Measurements from ENCODE around the gene RPS21. TPM values are rescaled to one million over a fixed set of nuclear protein-coding genes. Genes with fewer than 3 reads are reported as not detected.

Gene RPS21
- total and polyA plus RNA-seq, 11 donors = 434 to 3,051 (median 712) TPM

DNA sequence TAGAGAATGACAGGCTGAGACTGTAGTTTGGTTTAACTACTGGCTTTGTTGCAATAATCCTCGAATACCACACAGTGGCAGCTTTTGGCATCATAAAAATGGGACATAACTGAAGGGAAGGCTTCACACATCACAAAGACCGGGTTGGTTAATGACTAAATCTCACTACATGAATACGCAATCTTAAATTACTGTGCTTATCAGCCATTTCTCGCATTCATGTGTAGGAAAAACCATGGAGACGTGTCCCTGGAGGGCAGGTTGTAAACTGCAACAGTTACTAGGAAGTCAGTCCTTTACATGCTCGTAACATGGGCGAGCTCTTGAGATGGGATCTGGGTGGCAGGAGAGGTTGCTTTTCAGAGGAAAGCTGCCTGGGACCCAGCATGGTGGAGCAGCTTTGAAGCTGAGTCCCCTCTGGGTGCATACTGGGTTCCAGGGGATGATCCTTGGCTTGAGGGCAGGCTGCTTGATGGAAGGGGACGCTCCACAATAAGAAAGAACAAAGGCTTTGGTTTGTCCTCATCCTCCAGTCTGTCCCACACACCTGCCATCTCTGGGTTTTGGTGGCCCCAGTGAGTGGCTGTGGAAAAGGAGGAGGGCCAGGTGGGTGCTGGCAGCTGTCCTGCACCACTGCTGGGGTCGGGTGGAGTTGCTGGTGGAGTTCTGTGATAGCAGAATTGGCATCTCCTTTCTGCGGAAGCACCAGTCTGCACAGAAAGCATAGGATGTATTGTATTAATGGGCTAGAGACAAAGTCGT lies 2.1 kb downstream of the RPS21 start:
- Histone ChIP-seq H3K9me3 (no peaks in the 10 kb centered on the region), H3K4me1 (peaks cover 6 to 28% (median 21%) of the 10 kb centered on the region in 12 donors), H3K27me3 (no peaks in the 10 kb centered on the region), H3K36me3 (peaks cover 0 to 52% (median 44%) of the 10 kb centered on the region in 9 donors), H3K4me3 (no peak overlapping the region), H3K27ac (no peak overlapping the region)
- no peak for ATAC-seq
- intact Hi-C loops (cut with DNase I) = loop anchor here in 8 of 10 donors (5.0 to 10.0 kb wide), 8 partner anchors 42 to 374 kb away; partner anchors contain the start of genes MTG2 (in 2 of the 8), PSMA7 (in 2 of the 8) and SS18L1 (in 2 of the 8)
- WGBS, 4 donors = 83 to 86% (median 85%) methylated on average over 11 of the region's 11 CpGs
- no peak for DNase-seq
- TF ChIP-seq, protein P1, sequence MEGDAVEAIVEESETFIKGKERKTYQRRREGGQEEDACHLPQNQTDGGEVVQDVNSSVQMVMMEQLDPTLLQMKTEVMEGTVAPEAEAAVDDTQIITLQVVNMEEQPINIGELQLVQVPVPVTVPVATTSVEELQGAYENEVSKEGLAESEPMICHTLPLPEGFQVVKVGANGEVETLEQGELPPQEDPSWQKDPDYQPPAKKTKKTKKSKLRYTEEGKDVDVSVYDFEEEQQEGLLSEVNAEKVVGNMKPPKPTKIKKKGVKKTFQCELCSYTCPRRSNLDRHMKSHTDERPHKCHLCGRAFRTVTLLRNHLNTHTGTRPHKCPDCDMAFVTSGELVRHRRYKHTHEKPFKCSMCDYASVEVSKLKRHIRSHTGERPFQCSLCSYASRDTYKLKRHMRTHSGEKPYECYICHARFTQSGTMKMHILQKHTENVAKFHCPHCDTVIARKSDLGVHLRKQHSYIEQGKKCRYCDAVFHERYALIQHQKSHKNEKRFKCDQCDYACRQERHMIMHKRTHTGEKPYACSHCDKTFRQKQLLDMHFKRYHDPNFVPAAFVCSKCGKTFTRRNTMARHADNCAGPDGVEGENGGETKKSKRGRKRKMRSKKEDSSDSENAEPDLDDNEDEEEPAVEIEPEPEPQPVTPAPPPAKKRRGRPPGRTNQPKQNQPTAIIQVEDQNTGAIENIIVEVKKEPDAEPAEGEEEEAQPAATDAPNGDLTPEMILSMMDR (IDR thresholded peaks at IDR 0.05) = no peak
- TF ChIP-seq POLR2A (IDR thresholded peaks at IDR 0.05) = no peak

DNA sequence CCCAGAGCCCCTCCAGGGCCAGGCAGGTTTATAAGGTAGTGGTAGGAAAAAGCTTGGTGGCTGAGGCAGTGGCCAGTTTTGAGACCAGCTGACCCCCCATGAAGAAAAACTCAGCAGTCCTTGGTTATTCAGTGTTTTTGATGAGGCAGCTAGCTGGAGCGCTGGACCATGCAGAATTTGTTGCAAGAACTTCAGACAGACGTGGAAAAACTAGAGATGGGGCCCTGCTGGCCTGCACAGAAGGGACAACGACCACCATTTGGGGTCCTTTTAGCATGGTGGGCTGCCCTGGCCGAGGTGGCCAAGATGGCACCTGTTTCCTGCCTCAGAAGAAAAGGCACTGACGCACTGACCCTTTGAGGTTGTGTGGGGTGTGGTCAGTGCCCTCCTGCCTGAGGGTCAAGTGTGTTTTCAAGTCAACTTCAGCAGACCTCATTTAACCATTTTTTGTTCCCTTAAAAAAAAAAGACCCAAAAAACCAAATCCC lies 2.7 kb downstream of the RPS21 start:
- Histone ChIP-seq H3K4me1 (peaks cover 6 to 28% (median 21%) of the 10 kb centered on the region in 12 donors), H3K9me3 (no peaks in the 10 kb centered on the region), H3K27ac (no peak overlapping the region), H3K27me3 (no peaks in the 10 kb centered on the region), H3K4me3 (no peak overlapping the region), H3K36me3 (peaks cover 0 to 58% (median 46%) of the 10 kb centered on the region in 9 donors)
- WGBS, 4 donors = 78 to 88% (median 81%) methylated on average over 5 of the region's 5 CpGs
- intact Hi-C loops (cut with DNase I) = loop anchor here in 8 of 10 donors (5.0 to 10.0 kb wide), 8 partner anchors 42 to 375 kb away; partner anchors contain the start of genes MTG2 (in 2 of the 8), PSMA7 (in 2 of the 8) and SS18L1 (in 2 of the 8)
- ATAC-seq = no peak
- TF ChIP-seq POLR2A (IDR thresholded peaks at IDR 0.05) = no peak
- TF ChIP-seq, protein P1 (IDR thresholded peaks at IDR 0.05) = no peak
- DNase-seq = no peak

DNA sequence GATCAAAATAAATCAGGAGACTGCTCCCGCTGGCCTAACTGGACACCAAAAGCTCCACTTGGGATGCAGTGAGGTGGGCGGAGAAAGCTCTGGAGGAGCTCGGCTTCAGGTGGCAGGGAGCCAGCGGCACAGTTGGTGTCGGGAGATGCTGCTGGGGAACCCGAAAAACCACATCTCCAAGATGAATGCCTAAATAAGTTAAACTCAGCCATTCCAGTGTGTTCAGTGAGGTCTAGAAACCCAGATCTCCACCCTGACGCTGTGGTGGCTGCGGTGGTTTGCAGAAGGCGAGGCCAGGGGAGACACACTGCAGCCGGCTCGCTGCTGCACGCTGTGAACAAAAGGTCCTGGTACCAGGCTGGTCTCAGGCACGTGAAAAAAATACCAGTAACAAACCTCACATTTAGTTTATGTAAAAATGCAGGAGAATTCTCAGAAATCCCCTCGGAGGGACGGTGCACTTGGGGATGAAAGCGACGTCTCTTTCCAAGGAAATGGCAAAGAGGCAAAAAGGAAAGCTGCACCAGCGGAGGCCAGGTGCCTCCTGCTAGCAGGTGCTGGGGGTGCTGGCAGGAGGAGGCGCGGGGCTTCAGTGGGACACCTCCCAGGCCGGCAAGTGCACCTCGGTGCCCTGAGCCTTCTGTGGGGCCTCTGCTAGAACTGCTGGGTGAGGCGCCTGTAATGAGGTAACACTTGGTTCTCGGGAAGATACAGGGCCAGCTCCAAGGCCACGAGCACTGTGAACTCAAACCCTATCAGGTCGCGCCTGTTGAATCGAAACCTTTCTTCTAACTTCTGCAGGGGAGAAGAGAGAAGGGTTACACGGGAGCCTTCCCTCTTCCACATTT lies 3.6 kb downstream of the RPS21 start:
- Histone ChIP-seq H3K4me3 (no peak overlapping the region), H3K27me3 (no peaks in the 10 kb centered on the region), H3K36me3 (peaks cover 0 to 61% (median 46%) of the 10 kb centered on the region in 9 donors), H3K9me3 (no peaks in the 10 kb centered on the region), H3K4me1 (peaks cover 5 to 22% (median 17%) of the 10 kb centered on the region in 12 donors), H3K27ac (no peak overlapping the region)
- no peak for TF ChIP-seq POLR2A (IDR thresholded peaks at IDR 0.05)
- TF ChIP-seq, protein P1 (IDR thresholded peaks at IDR 0.05) = no peak
- ATAC-seq (no peak), DNase-seq (no peak)
- 83 to 85% (median 84%) methylated on average over 29 of the region's 29 CpGs for WGBS, 4 donors
- intact Hi-C loops (cut with DNase I) = no loop called here

Data from heart left ventricle (tissue), 16 donors.